Heart right ventricle (tissue), 16 donors: ENCODE measurements around the gene NACC1. TPM values are rescaled to one million over a fixed set of nuclear protein-coding genes. Genes with fewer than 3 reads are reported as not detected.

Experiments used
- ATAC-seq, 8 donors: fragments of 200-7000 bp; cut with Tn5 transposase; one replicate each; pipeline ENCODE4 v1.9.1; 2020; ENCODE audit warnings: mild to moderate bottlenecking in 8 of 8, moderate library complexity in 8 of 8, moderate number of reproducible peaks in 1 of 8
- DNase-seq, 2 donors: peaks; one replicate each; pipeline ENCODE4 v3.0.0-alpha.2; 2020
- H3K27ac ChIP-seq, 10 donors: fragments of 200-600 bp; sonication (generic) in 2 of 10; one replicate each; pipeline versions ENCODE4 v1.5.0 to v1.8.0; 2020 to 2022; ENCODE audit warnings: mild to moderate bottlenecking in 3 of 10
- H3K27me3 ChIP-seq, 7 donors: fragments of 200-600 bp; one replicate each; pipeline ENCODE4 v1.8.0; 2021 to 2022; ENCODE audit warnings: mild to moderate bottlenecking in 2 of 7
- H3K36me3 ChIP-seq, 9 donors: fragments of 200-600 bp; sonication (generic) in 1 of 9; one replicate each; pipeline versions ENCODE4 v1.5.0 to v1.8.0; 2020 to 2022; ENCODE audit warnings: mild to moderate bottlenecking in 2 of 9
- H3K4me1 ChIP-seq, 9 donors: fragments of 200-600 bp; sonication (generic) in 1 of 9; one replicate each; pipeline versions ENCODE4 v1.5.0 to v1.8.0; 2020 to 2022; ENCODE audit warnings: mild to moderate bottlenecking in 4 of 9
- H3K4me3 ChIP-seq, 10 donors: fragments of 200-600 bp; sonication (generic) in 2 of 10; one replicate each; pipeline versions ENCODE4 v1.5.0 to v1.8.0; 2020 to 2022; ENCODE audit warnings: mild to moderate bottlenecking in 7 of 10, moderate library complexity in 2 of 10
- H3K9me3 ChIP-seq, 11 donors: fragments of 200-600 bp in 10 of 11; sonication (generic) in 2 of 11; one replicate each; pipeline versions ENCODE4 v1.5.0 to v1.8.0; 2013 to 2022; ENCODE audit warnings: mild to moderate bottlenecking in 2 of 11, control low read depth in 1 of 11, moderate library complexity in 1 of 11
- CTCF ChIP-seq, 9 donors: fragments of 200-600 bp; sonication (generic) in 2 of 9; IDR thresholded peaks; one replicate each; pipeline versions ENCODE4 v1.5.0 to v1.8.0; 2021 to 2022; ENCODE audit warnings: antibody characterized with exemption in 9 of 9, mild to moderate bottlenecking in 5 of 9, moderate library complexity in 1 of 9
- WGBS, 2 donors: extraction: QIAGEN DNeasy Blood & Tissue Kit; methylation state at CpG; one replicate each; pipeline ENCODE4 v1.1.7; 2013; ENCODE audit warnings: inconsistent platforms in 1 of 2; 5-methylcytosine and 5-hydroxymethylcytosine counted together
- intact Hi-C, 10 donors: fragments of 100-400 bp; cut with DNase I; formaldehyde crosslinking; loops; one replicate each; pipeline versions ENCODE4 v1.11.1 to v1.14.2; 2022
- polyA plus RNA-seq, 2 donors: library from polyadenylated mRNA; stranded (reverse); fragments of 200-250 nt; gene quantifications; one replicate each; pipeline ENCODE4 v1.2.3, GENCODE V29; 2013
- total RNA-seq, 10 donors: library from RNA; stranded (reverse); fragmentation: NEBNext Ultra II Directional in 3 of 10; extraction: Animal tissue kit (Norgen Biotek cat#: 25700) in 3 of 10; gene quantifications; one replicate each; pipeline versions ENCODE4 v1.2.1 to v1.2.4, GENCODE V29; 2021 to 2023
- donor health status: Arrhythmogenic right ventricular cardiomyopathy.
- donor health status: ischemic (EF 13 %, LVEDD 7.1; RV severe dilation, severe dysfunction).
- donor health status: healthy with polysubstance abuse.
- donor health status: DM: no; HTN: yes; CAD: no.
- donor health status: DM: no; HTN: no; CAD: no.
- donor health status: ischemic (EF 25% LVEDD 6.9; RV normal size, moderate dysfunction).
- donor health status: ischemic (EF 25% LVEDD 5.7; RV mildly dilated, moderate dysfunction).
- donor health status: healthy.
- donor health status: DM: yes; HTN: yes; CAD: no.
- donor health status: Ischemic cardiomyopathy.
- donor health status: ischemic (EF 35%, LVEDD 5.7; RV mildly dilated, moderate dysfunction).
- donor health status: nonischemic (EF 11% LVEDD 7.7; RV severe dilation, severe dysfunction).
- donor health status: DM: yes; HTN: yes; CAD: no.
- donor health status: PGD.
- donor health status: ischemic (EF 29% LVEDD 5.4; RV normal size, mild dysfunction).
- donor health status: nonischemic (EF 23%, LVEDD 6.1; RV moderate dilation, normal function).

NACC1 gene
- total and polyA plus RNA-seq, 12 donors: 23.9 to 58.0 (median 33.0) TPM

- no peaks in the 10 kb centered on the region for H3K27me3 ChIP-seq
- H3K4me1 ChIP-seq: peaks cover 7 to 38% (median 32%) of the 10 kb centered on the region in 9 donors
- H3K36me3 ChIP-seq: peaks cover 0 to 21% (median 0%) of the 10 kb centered on the region in 9 donors
- no peak overlapping the region for H3K4me3 ChIP-seq
- DNase-seq (no peak), ATAC-seq (no peak)
- intact Hi-C loops: loop anchor here in 3 of 10 donors (10.0 kb wide), 1 partner anchor 143 kb away; no protein-coding TSS in a partner anchor
- H3K27ac ChIP-seq: no peak overlapping the region
- 83 to 86% methylated on average over 18 of the region's 18 CpGs for WGBS, 2 donors
- no peak for TF ChIP-seq CTCF (IDR thresholded peaks at IDR 0.05)
- no peaks in the 10 kb centered on the region for H3K9me3 ChIP-seq
Measured at GRCh38 chr19:13121551-13122274, 3.6 kb downstream of the NACC1 start.

- Histone ChIP-seq H3K27me3 (no peaks in the 10 kb centered on the region), H3K27ac (no peak overlapping the region), H3K9me3 (no peaks in the 10 kb centered on the region), H3K4me1 (peaks cover 7 to 32% (median 25%) of the 10 kb centered on the region in 9 donors), H3K4me3 (no peak overlapping the region), H3K36me3 (peaks cover 0 to 22% (median 0%) of the 10 kb centered on the region in 9 donors)
- no peak for DNase-seq
- 80 to 91% methylated on average over 13 of the region's 13 CpGs for WGBS, 2 donors
- intact Hi-C loops: loop anchor here in 3 of 10 donors (10.0 kb wide), 1 partner anchor 142 kb away; no protein-coding TSS in a partner anchor
- no peak for TF ChIP-seq CTCF (IDR thresholded peaks at IDR 0.05)
- ATAC-seq: no peak
Measured at GRCh38 chr19:13122275-13122878, 4.3 kb downstream of the NACC1 start.

- no peak for TF ChIP-seq CTCF (IDR thresholded peaks at IDR 0.05)
- intact Hi-C loops: loop anchor here in 3 of 10 donors (10.0 kb wide), 1 partner anchor 142 kb away; no protein-coding TSS in a partner anchor
Measured at GRCh38 chr19:13122980-13123957, 5.2 kb downstream of the NACC1 start.

GRCh38 chr19:13127051-13127450 is 9.0 kb downstream of the NACC1 start:
- no peak overlapping the region for H3K4me3 ChIP-seq
- no peak for TF ChIP-seq CTCF (IDR thresholded peaks at IDR 0.05)
- intact Hi-C loops: loop anchor here in 3 of 10 donors (10.0 kb wide), 1 partner anchor 138 kb away; no protein-coding TSS in a partner anchor
- peaks cover 0 to 18% (median 0%) of the 10 kb centered on the region in 9 donors for H3K36me3 ChIP-seq
- no peak for ATAC-seq
- H3K4me1 ChIP-seq: peaks cover 0 to 12% (median 7%) of the 10 kb centered on the region in 9 donors
- DNase-seq: no peak
- no peaks in the 10 kb centered on the region for H3K27me3 ChIP-seq
- 91 to 95% methylated on average over 9 of the region's 9 CpGs for WGBS, 2 donors
- no peaks in the 10 kb centered on the region for H3K9me3 ChIP-seq
- H3K27ac ChIP-seq: no peak overlapping the region

More at GRCh38 chr19:13122980-13123957, 5.2 kb downstream of the NACC1 start:
- Histone ChIP-seq H3K27ac (no peak overlapping the region), H3K27me3 (no peaks in the 10 kb centered on the region), H3K4me1 (peaks cover 7 to 29% (median 21%) of the 10 kb centered on the region in 9 donors), H3K9me3 (no peaks in the 10 kb centered on the region), H3K4me3 (no peak overlapping the region), H3K36me3 (peaks cover 0 to 22% (median 0%) of the 10 kb centered on the region in 9 donors)
- DNase-seq: no peak
- no peak for ATAC-seq
- 92 to 94% methylated on average over 20 of the region's 20 CpGs for WGBS, 2 donors
